GM21737 (cell line): ENCODE results near the gene GPC3.
A peak's percentile ranks its signal among the peaks of the same experiment; 100 is the strongest.
"Not testable (repeated sequence)": the region's sequence is repeated elsewhere in the genome, so short reads cannot be mapped to it uniquely, and the experiment has no call there.

ENCODE experiments used
- ATAC-seq: cut with Tn5 transposase; IDR thresholded peaks from one replicate; pipeline ENCODE4 v1.9.1; 2021; ENCODE audit warnings: mild to moderate bottlenecking, moderate library complexity; ENCODE audit not compliant: unreplicated experiment

The GPC3 gene

DNA sequence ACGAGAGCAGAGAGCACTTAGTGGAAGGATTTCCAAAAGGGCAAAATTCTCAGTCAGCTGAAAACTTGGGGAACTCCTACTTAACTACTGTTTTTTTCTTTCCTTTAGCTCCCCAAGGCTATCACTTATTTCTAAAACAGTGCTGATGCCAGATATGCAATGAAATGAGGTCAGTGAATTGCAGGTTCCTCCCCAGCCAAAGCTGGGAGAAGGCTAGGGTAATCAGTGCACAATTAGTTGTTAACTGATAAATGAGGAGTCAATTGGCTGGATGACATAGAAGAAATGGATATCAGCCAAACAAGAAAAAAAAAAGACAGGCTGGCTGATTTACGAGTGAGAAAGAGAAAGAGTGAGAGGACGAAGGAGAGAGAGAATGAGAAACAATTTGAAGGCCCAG, 195.6 kb downstream of the GPC3 start:
- ATAC-seq, result no peak

DNA sequence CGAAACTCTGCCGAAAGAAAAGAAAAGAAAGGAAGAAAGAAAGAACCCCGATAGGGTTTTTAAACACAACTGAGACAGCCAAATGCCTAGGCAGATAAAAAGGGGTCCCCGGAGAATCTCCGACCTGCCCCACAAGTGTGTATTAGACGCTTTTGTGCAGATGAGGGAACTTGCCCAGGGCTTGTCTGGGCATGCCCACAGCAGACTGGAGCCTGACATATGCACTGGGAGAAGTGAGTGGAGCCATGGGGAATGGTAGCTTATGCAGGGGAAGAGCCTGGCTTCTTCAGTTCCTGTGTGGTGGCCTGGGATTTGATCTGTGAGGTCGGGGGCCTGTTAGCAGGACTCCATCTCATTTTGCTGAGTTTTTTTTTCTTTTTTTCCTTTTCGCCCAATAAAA, 199.0 kb downstream of the GPC3 start:
- no peak for ATAC-seq

DNA sequence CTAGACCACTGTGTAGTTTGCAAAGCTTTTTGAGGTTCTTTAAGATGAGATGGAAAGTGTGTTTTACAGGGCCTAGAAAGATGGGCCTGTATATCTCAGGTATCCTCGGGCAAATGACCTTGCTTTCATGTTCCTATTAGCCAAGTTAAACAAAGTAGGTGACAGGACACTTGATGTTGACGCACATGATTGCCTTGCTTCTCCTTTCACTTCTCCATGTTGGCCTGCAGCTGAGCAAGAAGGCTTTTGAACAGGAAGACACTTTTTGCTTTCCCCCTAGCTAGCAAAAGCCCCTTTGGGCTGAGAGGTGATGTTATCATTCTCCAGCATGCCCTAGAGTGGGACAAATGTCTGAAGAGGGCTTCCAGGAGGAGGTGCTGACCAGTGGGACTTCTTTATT, 202.1 kb downstream of the GPC3 start:
- ATAC-seq, result peak; percentile 80

DNA sequence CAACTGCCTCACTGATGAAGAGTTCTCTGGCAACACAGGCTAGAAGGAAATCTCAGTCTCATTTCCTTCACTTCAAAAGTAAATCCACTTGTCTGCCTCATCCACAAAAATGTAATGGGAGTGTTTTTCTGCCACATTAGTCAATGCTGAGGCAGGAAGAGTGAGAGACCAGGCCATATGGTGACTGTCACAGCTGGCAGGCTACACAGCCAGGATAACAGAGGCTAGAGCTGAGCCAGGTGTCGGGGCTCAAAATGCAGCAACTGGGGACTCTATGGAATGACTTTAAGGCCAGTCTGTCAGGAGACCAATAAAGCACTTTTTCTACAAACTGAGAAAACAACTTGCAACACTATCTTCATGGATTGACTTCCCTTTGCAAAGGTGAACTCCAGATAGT, 204.2 kb downstream of the GPC3 start:
- ATAC-seq, result no peak

DNA sequence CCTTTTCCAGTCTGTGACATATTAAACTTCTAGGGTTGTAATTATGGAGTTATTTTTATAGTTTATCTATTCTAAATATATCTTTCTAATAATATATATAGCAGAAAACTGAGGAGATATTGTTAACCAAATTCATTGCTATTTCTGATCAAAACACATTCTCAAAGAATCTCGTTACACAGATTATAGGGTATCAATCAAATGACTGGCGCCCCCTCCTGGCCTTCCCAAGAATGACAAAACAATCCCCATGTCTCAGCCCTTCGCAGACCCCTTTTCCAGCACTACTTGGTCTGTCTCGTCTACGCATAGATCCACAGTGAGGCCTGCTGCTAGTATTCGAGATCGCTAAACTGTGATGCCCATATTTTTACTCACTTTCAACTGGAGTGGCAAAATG, 209.3 kb downstream of the GPC3 start:
- no peak for ATAC-seq

DNA sequence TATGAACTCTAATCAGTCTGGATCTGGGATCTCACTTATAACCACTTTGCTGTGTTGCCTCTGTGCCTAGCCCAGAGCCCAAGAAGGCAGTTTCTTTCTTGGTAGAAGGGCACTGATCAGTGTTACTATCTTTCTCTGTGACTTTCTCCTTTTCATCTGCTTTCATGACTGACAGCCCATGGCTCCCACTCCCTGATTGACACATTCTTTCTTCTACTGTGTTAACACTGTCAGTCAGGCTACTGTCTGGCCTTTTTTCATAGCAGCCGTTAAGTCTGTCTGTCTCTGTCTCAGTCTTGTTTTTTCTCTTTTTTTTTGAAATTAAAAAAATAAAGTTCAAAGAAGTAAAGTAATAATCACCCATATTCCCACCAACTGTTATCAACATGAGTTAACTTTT, 210.6 kb downstream of the GPC3 start:
- ATAC-seq, result no peak

DNA sequence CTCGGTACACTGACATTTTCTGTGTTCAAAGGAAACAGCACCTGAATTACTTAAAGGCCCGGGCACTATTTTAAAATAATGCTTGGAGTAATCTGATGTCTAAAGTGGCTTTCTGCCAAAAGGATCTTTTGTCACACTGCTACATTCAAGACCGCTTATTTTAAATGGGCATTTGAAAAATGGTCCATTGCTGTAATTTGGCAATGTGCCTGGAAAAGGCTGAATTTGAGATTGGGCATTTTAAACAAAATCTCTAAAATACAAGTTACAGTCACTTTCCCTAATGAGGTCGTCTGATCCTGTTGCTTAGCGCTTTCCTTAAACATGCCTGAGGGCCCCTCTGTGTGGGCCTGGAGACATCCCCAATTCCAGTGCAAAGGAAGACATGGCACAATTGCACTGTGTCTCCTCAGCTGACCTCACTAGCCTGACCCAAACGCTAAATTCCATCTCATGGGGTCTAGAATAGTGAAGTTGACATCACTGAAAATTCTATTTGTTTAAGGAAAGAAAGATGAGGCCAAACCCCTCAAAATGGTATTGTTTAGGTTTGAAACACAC, 214.2 kb downstream of the GPC3 start:
- ATAC-seq, result no peak

DNA sequence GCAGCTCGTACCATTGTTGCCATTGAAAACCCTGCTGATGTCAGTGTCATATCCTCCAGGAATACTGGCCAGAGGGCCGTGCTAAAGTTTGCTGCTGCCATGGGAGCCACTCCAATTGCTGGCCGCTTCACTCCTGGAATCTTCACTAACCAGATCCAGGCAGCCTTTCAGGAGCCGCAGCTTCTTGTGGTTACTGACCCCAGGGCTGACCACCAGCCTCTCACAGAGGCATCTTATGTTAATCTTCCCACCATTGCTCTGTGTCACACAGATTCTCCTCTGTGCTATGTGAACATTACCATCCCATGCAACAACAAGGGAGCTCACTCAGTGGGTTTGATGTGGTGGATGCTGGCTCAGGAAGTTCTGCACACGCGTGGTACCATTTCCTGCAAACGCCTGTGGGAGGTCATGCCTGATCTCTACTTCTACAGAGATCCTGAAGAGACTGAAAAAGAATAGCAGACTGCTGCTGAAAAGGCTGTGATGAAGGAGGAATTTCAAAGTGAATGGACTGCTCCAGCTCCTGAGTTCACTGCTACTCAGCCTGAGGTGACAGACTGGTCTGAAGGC, 222.3 kb downstream of the GPC3 start:
- ATAC-seq, result not testable (repeated sequence)

DNA sequence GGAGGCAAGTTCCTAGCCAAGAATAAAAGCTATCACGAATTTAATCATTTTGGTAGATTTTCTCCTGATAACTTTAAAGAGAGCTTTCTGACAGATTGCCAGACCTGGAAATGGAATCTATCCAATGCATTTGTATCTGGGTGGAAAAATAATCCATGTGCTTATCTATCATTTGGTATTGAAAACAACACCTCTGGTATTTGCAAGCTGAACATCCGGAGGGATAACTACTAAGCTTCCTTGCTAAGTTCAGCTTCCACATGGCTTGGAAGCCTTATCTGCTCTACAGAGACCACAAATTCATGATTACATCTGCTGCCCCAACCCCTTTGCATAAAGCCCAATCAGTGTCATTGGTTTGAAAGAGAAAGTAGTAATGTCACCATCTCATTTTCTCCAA, 230.7 kb downstream of the GPC3 start:
- no peak for ATAC-seq

DNA sequence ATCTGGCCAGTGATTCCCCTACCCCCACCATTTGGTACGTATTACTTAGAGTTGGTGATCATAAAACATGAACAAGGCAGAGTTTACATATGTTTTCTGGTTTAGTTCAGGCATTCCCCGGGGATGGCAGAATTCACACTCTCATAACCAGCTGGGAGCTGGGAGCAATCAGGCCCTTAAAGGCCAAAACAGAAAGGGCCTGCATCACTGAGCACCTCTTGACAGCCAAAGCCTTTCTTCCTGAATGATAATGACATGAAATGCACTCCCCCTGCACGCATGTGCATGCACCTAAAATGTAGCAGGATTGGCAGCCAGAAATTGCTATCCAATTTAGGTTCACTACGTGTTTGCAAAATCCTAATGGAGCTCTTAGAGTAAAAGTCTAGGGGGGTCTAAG, 235.4 kb downstream of the GPC3 start:
- no peak for ATAC-seq

DNA sequence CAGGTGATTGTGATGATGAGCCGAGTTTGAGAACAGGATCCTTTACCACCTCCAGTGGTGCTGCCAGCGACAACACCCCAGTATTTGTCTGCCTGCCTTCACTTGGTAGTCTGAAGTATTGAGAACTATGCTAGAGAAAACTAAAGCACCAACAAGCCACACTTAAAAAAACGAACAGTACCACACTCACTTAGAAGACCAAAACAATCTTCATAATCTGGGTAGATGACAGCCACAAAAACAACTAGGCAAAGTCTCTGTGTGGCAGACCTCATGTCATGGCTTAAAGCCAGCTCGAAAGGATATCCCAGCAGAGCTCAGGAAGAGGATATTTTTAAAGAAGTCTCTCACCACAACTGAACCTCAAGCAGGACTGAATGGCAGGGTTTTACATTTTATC, 236.0 kb downstream of the GPC3 start:
- no peak for ATAC-seq

DNA sequence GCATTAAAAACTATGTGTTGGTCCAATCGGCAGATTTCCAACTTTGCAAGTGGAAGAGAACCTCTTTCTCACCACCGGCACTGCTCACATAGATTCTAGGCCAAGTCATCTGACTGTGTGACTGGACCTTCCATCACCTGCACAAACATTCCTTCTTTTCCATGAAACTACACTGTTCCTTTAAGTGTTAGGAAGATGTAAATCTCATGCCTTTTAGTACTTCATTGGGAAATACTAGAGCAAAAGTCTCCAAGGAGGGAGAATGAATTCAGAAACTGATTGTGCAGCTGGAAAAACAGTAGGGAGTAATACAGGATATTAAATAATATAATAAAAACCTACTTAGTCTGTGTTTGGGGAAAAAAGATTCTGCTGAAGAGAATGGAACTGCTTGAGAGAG, 238.2 kb downstream of the GPC3 start:
- no peak for ATAC-seq

DNA sequence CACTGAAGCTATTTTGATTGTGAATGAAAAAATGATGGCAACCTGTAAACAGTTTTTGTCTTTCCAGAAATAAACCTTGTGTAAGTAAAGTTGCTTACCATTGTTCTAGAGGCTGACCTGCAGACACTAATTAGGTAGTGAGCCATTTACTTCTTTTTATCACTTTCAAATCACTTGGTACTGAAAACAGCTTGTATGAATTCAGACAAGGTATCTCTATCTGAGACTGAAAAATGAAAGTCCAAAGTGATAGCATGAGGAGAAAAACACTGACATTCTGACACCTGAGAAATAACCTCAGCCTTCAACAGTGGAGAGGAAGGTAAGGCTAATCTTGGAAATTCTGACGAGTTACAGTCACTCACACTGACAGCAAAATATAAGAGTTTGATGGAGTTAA, 238.8 kb downstream of the GPC3 start:
- ATAC-seq, result no peak

DNA sequence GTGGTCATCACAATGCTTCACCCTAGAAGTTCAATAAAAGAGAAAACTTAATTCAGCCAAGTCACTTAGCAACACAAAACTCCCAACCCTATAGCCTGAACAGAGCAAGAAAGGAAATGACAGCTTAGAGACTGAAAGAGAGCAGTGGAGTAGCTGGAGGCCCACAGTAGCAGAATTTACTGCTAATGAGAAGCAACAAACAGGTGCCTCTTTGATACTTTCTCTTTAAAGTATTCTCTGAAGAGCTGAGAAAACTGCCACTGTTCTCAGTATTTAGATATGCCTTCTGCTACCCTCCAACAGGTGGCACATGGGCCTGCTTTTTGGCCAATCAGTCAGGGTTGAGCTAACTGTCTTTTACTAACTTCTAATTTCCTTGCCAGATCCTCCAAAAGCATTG, 240.0 kb downstream of the GPC3 start:
- ATAC-seq, result no peak

DNA sequence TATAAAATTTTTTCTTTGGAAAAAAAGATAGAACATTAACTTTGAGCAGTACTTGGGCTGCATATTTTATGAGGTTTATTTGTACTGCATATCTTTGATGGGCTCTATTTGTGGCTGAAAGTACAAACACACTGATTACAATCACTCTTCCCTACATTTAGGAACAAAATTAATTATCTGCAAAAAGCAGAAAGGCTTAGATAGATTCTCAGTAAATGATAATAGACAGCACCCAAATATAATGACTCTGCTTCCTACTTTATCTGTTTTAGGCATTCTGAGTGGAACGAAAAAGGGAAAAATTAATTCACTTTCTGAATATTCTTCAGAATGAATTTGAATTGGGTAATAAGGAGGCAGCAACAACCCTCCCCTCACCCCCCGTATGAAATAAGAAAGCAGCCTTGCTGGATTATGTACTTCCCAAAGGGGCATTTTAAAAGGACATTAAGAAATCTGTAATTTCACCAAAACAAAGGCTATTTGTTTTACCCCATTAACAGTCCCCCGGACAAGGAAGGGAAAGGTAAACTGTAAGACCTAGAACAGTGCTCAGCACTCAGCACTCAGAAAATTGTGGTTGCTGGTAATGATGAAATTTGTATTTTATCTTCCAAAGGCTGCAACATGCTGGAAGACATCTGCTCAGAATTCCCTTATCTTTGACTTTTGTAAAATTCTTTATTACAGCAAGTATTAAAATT, 242.6 kb downstream of the GPC3 start:
- ATAC-seq, result no peak

DNA sequence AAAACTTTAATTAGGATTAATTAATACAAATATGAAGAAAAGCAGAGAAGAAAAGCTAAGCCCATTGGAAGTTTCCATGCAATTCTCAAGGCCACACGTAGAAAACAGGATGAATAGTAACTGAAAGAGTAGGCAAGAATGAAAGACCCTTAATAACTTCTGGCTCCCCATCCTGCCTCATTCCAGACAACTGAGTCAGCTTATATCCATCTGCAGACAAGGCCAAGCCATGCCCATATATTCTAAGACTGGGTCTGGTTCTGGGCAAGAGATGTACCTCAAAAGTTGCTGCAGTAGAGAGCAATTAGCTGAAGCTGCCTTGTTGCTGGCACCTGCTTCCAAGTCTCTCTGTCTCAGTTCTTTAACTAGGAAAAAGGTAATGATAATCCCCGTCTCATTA, 244.1 kb downstream of the GPC3 start:
- ATAC-seq, result no peak

DNA sequence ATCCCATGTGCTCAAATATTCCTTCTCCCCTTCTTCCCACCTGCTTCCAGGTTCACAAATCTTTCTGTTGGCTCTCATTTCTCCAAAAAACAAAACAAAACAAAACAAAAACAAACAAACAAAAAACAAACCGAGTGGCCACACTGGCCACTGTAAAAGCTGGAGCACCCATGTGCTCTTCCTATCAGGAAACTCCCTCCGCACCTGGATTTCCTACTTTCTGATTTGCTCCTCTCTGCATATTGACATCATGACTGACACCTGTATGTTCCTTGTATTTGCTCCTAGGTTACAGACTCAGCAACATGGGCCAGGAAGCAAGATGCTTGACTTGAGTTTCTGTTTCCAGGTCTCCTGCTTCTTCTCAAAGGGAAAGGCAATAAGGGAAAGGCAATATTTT, 258.8 kb downstream of the GPC3 start:
- no peak for ATAC-seq

DNA sequence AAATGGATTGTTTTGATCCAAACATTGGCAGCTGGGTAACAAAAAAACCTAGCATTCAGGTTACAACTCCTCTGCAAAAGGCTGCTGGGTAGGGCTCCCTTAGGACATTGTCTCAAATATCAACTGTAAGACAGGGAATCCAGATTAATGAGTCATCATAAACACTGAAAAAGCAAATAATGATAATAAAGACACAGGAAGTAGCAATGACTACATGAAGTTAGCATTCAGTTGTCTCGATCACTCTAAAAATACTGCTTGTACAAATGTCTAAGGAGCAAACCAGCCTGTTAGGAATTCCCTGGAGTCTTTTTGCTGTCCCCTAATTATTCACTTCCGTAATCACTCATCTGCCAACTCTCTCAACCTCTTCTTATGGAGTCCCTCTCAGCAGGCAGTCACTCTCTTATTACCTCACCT, 259.2 kb downstream of the GPC3 start:
- ATAC-seq, result no peak

DNA sequence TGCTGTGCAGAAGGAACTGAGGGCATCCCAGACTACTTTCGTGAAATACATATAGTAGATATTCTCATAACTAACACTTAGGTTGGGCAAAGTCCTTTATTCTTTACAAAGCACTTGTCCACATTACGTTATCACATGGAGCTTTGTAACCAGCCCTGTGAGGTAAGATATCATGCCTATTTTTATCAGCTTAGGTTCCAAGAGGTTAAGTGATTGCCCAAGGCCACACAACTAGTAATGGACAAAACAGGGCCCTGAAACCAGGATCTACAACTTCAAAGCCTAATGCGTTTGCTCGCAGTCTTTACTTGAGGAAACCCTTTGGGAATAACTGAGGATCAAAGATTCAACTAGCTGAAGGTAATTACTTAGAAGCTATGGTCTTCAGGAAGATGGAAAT, 261.5 kb downstream of the GPC3 start:
- ATAC-seq, result no peak

DNA sequence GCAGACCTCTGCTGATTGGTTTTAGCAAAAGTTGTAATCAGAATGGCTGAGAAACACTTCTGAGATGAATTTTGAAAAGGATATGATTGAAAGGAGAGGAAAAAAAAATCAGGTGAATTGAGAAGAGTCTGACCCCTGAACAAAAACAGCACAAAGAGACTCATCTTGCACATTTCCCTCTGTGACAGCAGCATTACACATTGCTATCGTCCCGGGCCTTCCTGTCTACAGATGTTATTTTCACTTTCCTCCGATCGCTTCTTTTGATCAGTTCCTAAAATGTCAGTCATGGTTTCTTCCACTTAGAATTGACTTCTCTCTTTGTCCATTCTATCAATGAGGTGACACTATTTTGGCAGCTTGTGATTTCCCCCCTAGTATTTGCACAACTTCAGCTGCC, 262.6 kb downstream of the GPC3 start:
- ATAC-seq, result no peak

DNA sequence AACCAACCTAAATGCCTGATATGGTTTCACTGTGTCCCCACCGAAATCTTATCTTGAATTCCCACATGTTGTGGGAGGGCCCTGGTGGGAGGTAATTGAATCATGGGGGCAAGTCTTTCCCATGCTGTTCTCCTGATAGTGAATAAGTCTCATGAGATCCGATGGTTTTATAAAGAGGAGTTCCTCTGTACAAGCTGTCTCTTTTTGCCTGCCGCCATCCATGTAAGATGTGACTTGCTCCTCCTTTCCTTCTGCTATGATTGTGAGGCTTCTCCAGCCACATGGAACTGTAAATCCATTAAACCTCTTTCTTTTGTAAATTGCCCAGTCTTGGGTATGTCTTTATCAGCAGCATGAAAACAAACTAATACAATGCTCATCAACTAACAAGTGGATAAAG, 265.1 kb downstream of the GPC3 start:
- not testable (repeated sequence) for ATAC-seq

DNA sequence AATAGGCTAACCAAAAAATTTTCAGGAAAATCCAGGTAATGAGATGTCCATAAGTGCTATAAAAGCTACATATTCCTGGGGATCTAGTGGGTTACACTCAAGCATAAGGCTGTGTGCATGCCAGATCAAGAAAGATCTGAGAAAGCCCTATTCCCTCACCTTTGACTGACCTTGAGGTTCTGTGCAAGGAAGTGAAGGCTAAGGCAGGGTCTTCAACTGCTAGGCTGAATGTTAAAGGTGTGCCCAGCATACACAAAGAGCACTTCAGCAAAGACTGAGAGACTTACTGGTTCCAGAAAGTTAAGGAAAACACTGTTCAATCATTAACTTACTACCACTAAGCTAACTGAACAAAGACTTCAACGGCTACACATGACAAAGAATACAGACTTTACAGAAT, 269.7 kb downstream of the GPC3 start:
- no peak for ATAC-seq

DNA sequence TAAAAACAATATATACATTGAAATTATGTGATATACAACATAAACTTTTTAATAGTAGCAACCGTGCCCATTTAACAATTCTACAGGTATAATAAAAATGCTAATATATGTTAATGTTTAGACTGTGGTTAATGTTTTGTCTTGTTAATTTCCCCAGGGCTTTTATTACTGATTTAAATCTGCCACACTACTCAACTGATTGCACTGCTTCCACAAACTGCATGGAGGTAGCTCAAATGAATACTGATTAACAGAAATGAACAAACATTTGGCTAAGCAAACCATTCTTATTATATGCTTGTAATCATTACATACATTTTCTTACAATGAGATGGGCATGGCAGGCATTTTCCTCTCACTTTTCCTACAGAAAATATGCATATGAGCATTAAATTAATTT, 275.9 kb downstream of the GPC3 start:
- ATAC-seq, result no peak
